Peyer's patch (tissue), 4 donors: ENCODE results near the gene RPL15. TPM values are rescaled to one million over a fixed set of nuclear protein-coding genes. Genes with fewer than 3 reads are reported as not detected.

Source experiments
- DNase-seq, 3 donors: peaks; one replicate each; pipeline ENCODE4 v3.0.0-alpha.2; 2017 to 2019
- H3K27ac ChIP-seq, 4 donors: fragments of 200-600 bp; sonication (generic); one replicate each; pipeline ENCODE4 v1.5.1; 2016 to 2019
- H3K27me3 ChIP-seq, 2 donors: fragments of 200-600 bp; sonication (generic); one replicate each; pipeline ENCODE4 v1.5.1; 2019
- H3K36me3 ChIP-seq, 3 donors: fragments of 200-600 bp; sonication (generic); one replicate each; pipeline ENCODE4 v1.5.1; 2016 to 2019
- H3K4me1 ChIP-seq, 4 donors: fragments of 200-600 bp; sonication (generic); one replicate each; pipeline ENCODE4 v1.5.1; 2016 to 2019
- H3K4me3 ChIP-seq, 4 donors: fragments of 200-600 bp; sonication (generic); 1 replicate in 3 of 4; 2 replicates in 1 of 4; pipeline ENCODE4 v1.5.1; 2016 to 2019; ENCODE audit warnings: mild to moderate bottlenecking in 1 of 4
- H3K9me3 ChIP-seq, 4 donors: fragments of 200-600 bp; sonication (generic); one replicate each; pipeline ENCODE4 v1.5.1; 2016 to 2019; ENCODE audit warnings: mild to moderate bottlenecking in 1 of 4
- CTCF ChIP-seq, 6 experiments: fragments of 450-650 bp in 4 of 6; fragments of 200-600 bp in 2 of 6; sonication (generic) in 1 of 6; IDR thresholded peaks; one replicate each; pipeline ENCODE4 v1.5.1; 2017 to 2019; ENCODE audit warnings: antibody characterized with exemption in 6 of 6, mild to moderate bottlenecking in 3 of 6, moderate library complexity in 1 of 6
- POLR2A ChIP-seq, 2 donors: fragments of 450-650 bp; IDR thresholded peaks; one replicate each; pipeline ENCODE4 v1.5.1; 2017; ENCODE audit warnings: antibody characterized with exemption in 2 of 2, mild to moderate bottlenecking in 2 of 2, moderate library complexity in 2 of 2
- total RNA-seq, 4 donors: library from RNA; depleted of rRNA; stranded (reverse); fragments of >200 nt; gene quantifications; one replicate each; pipeline ENCODE4 v1.1.0, GENCODE V29; 2016

The RPL15 gene
- total RNA-seq, 4 donors from 2014 or later = 409 to 1,183 (median 647) TPM

GRCh38 chr3:23926736-23927135 lies 9.8 kb downstream of the RPL15 start:
- no peak for TF ChIP-seq POLR2A (IDR thresholded peaks at IDR 0.05)
- no peak for TF ChIP-seq CTCF (IDR thresholded peaks at IDR 0.05)
- Histone ChIP-seq H3K4me3 (no peak overlapping the region), H3K9me3 (no peaks in the 10 kb centered on the region), H3K27me3 (no peaks in the 10 kb centered on the region), H3K27ac (no peak overlapping the region), H3K36me3 (no peaks in the 10 kb centered on the region), H3K4me1 (no peaks in the 10 kb centered on the region)
- no peak for DNase-seq

- Histone ChIP-seq H3K9me3 (no peaks in the 10 kb centered on the region), H3K4me3 (no peak overlapping the region), H3K27ac (no peak overlapping the region), H3K36me3 (no peaks in the 10 kb centered on the region), H3K4me1 (no peaks in the 10 kb centered on the region), H3K27me3 (no peaks in the 10 kb centered on the region)
- TF ChIP-seq CTCF (IDR thresholded peaks at IDR 0.05) (no peak), POLR2A (IDR thresholded peaks at IDR 0.05) (no peak)
- DNase-seq = no peak
These were observed 11.6 kb downstream of the RPL15 start for GRCh38 chr3:23928524-23928923.

GRCh38 chr3:23931597-23931996 lies 14.7 kb downstream of the RPL15 start:
- Histone ChIP-seq H3K27me3 (no peaks in the 10 kb centered on the region), H3K9me3 (no peaks in the 10 kb centered on the region), H3K36me3 (no peaks in the 10 kb centered on the region), H3K4me3 (no peak overlapping the region), H3K4me1 (no peaks in the 10 kb centered on the region), H3K27ac (no peak overlapping the region)
- TF ChIP-seq POLR2A (IDR thresholded peaks at IDR 0.05) (no peak), CTCF (IDR thresholded peaks at IDR 0.05) (no peak)
- no peak for DNase-seq

- no peak for TF ChIP-seq POLR2A (IDR thresholded peaks at IDR 0.05)
- no peak for TF ChIP-seq CTCF (IDR thresholded peaks at IDR 0.05)
- H3K27me3 ChIP-seq = no peaks in the 10 kb centered on the region
- H3K27ac ChIP-seq = no peak overlapping the region
- no peak overlapping the region for H3K4me3 ChIP-seq
- no peaks in the 10 kb centered on the region for H3K36me3 ChIP-seq
- H3K9me3 ChIP-seq = no peaks in the 10 kb centered on the region
- H3K4me1 ChIP-seq = no peaks in the 10 kb centered on the region
- DNase-seq = no peak
These were observed 15.6 kb downstream of the RPL15 start for GRCh38 chr3:23932571-23932970.

- no peak for TF ChIP-seq POLR2A (IDR thresholded peaks at IDR 0.05)
- Histone ChIP-seq H3K9me3 (no peaks in the 10 kb centered on the region), H3K36me3 (no peaks in the 10 kb centered on the region), H3K27ac (no peak overlapping the region), H3K27me3 (no peaks in the 10 kb centered on the region), H3K4me1 (no peaks in the 10 kb centered on the region), H3K4me3 (no peak overlapping the region)
- DNase-seq = no peak
These were observed 17.3 kb downstream of the RPL15 start for GRCh38 chr3:23934253-23934652.

GRCh38 chr3:23937296-23937695 lies 20.4 kb downstream of the RPL15 start:
- H3K27me3 ChIP-seq = no peaks in the 10 kb centered on the region
- H3K9me3 ChIP-seq = no peaks in the 10 kb centered on the region
- H3K36me3 ChIP-seq = no peaks in the 10 kb centered on the region
- TF ChIP-seq POLR2A (IDR thresholded peaks at IDR 0.05) (no peak), CTCF (IDR thresholded peaks at IDR 0.05) (no peak)
- no peak for DNase-seq
- H3K4me3 ChIP-seq = no peak overlapping the region
- H3K4me1 ChIP-seq = no peaks in the 10 kb centered on the region
- no peak overlapping the region for H3K27ac ChIP-seq
